Panc1 (cell line): ENCODE results near the gene SOHLH2.

Experiments used
- POLR2AphosphoS5 ChIP-seq: IDR thresholded peaks from 2 replicates; pipeline ENCODE4 v1.6.1; 2012; ENCODE audit warnings: mild to moderate bottlenecking, low read depth, low read length, moderate library complexity
- REST ChIP-seq, 2 experiments: IDR thresholded peaks; 2 replicates each; pipeline ENCODE4 v1.6.1; 2011 to 2012; ENCODE audit warnings: low read depth in 2 of 2, control low read depth in 1 of 2, low read length in 1 of 2, mild to moderate bottlenecking in 1 of 2, moderate library complexity in 1 of 2; ENCODE audit not compliant: insufficient read depth in 1 of 2
- SIN3A ChIP-seq: IDR thresholded peaks from 2 replicates; pipeline ENCODE4 v1.6.1; 2012; ENCODE audit warnings: low read depth, mild to moderate bottlenecking, low read length, moderate library complexity, borderline replicate concordance; ENCODE audit not compliant: insufficient read depth
- TCF7L2 ChIP-seq: IDR thresholded peaks from 2 replicates; pipeline ENCODE4 v1.6.1; 2011; ENCODE audit warnings: mild to moderate bottlenecking, low read depth, low read length, inconsistent platforms
- TF ChIP-seq, protein P1 (sequence below): fragments of 450-650 bp; IDR thresholded peaks from 2 replicates; pipeline ENCODE4 v1.5.1; 2017; ENCODE audit warnings: mild to moderate bottlenecking

DNA sequence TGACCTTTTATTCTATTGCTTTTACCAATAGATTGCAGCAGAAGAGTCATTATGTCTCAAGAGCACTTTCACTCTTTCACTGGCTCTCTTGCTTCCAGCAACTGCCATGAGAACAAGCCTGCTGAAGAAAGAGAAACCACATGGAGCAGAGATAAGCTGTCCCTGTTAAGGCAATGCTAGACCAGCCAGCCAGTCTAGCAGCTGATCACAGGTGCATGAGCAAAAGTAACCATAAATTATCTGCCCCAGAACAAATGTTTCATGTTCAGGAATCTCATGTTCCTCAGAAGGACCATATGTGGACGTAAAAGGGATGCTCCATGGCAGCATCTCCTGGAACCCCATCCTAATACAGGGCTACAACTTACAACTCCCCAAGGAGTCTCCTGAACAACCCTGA, 62.8 kb downstream of the SOHLH2 start:
- TF ChIP-seq, protein P1, sequence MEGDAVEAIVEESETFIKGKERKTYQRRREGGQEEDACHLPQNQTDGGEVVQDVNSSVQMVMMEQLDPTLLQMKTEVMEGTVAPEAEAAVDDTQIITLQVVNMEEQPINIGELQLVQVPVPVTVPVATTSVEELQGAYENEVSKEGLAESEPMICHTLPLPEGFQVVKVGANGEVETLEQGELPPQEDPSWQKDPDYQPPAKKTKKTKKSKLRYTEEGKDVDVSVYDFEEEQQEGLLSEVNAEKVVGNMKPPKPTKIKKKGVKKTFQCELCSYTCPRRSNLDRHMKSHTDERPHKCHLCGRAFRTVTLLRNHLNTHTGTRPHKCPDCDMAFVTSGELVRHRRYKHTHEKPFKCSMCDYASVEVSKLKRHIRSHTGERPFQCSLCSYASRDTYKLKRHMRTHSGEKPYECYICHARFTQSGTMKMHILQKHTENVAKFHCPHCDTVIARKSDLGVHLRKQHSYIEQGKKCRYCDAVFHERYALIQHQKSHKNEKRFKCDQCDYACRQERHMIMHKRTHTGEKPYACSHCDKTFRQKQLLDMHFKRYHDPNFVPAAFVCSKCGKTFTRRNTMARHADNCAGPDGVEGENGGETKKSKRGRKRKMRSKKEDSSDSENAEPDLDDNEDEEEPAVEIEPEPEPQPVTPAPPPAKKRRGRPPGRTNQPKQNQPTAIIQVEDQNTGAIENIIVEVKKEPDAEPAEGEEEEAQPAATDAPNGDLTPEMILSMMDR = no peak
- TF ChIP-seq POLR2AphosphoS5 = no peak
- TF ChIP-seq REST (IDR thresholded peaks at IDR 0.05; ENCODE audit: insufficient read depth in 1 of 2, low read depth in 2 of 2, low read length in 1 of 2) = no peak
- TF ChIP-seq TCF7L2 = no peak
- TF ChIP-seq SIN3A = no peak
